ENCODE data around the gene FBXL13.
"Not testable (repeated sequence)": the region's sequence is repeated elsewhere in the genome, so short reads cannot be mapped to it uniquely, and the experiment has no call there.

The FBXL13 gene

GRCh38 chr7:102843850-102844249, 230.7 kb downstream of the FBXL13 start:
- no peak for TF ChIP-seq ZNF274 (IDR thresholded peaks at IDR 0.05; ENCODE audit: low read depth, low read length)
- H3K4me3 ChIP-seq (ENCODE audit: low read length), result no peak overlapping the region

- H3K4me3 ChIP-seq (ENCODE audit: low read length), result no peak overlapping the region
- no peak for TF ChIP-seq ZNF274 (IDR thresholded peaks at IDR 0.05; ENCODE audit: low read depth, low read length)
Measured at GRCh38 chr7:102842284-102842683, 232.3 kb downstream of the FBXL13 start.

GRCh38 chr7:102841290-102841689, 233.3 kb downstream of the FBXL13 start:
- no peak for TF ChIP-seq ZNF274 (IDR thresholded peaks at IDR 0.05; ENCODE audit: low read depth, low read length)
- no peak overlapping the region for H3K4me3 ChIP-seq (ENCODE audit: low read length)

GRCh38 chr7:102840404-102840803, 234.2 kb downstream of the FBXL13 start:
- TF ChIP-seq ZNF274 (IDR thresholded peaks at IDR 0.05; ENCODE audit: low read depth, low read length), result no peak
- no peak overlapping the region for H3K4me3 ChIP-seq (ENCODE audit: low read length)

- not testable (repeated sequence) for H3K4me3 ChIP-seq (ENCODE audit: low read length)
Measured at GRCh38 chr7:102838572-102839101, 236.0 kb downstream of the FBXL13 start.

DNA sequence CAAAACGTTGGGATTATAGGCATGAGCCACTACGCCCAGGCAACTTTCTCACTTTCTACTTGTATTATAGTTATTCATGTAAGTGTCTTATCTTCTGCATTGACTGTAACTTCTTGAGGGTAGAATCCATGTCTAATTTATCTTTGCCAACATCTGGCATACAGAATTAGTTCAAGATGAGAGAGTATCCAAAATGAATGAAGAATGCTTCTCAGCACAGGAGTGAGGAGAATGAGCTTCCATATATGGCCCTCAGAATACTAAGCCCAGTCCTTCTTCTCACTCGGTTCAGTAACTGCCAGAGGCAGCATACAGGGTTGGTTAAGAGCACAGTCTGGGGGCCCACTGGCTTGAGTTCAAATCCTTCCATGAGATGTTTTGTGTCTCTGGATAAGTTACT, 236.8 kb downstream of the FBXL13 start:
- TF ChIP-seq ZNF274 (IDR thresholded peaks at IDR 0.05; ENCODE audit: low read depth, low read length), result no peak

GRCh38 chr7:102836977-102837376, 237.6 kb downstream of the FBXL13 start:
- no peak overlapping the region for H3K4me3 ChIP-seq (ENCODE audit: low read length)
- TF ChIP-seq ZNF274 (IDR thresholded peaks at IDR 0.05; ENCODE audit: low read depth, low read length), result no peak

More for the DNA sequence above, 236.8 kb downstream of the FBXL13 start:
- no peak overlapping the region for H3K4me3 ChIP-seq (ENCODE audit: low read length)

DNA sequence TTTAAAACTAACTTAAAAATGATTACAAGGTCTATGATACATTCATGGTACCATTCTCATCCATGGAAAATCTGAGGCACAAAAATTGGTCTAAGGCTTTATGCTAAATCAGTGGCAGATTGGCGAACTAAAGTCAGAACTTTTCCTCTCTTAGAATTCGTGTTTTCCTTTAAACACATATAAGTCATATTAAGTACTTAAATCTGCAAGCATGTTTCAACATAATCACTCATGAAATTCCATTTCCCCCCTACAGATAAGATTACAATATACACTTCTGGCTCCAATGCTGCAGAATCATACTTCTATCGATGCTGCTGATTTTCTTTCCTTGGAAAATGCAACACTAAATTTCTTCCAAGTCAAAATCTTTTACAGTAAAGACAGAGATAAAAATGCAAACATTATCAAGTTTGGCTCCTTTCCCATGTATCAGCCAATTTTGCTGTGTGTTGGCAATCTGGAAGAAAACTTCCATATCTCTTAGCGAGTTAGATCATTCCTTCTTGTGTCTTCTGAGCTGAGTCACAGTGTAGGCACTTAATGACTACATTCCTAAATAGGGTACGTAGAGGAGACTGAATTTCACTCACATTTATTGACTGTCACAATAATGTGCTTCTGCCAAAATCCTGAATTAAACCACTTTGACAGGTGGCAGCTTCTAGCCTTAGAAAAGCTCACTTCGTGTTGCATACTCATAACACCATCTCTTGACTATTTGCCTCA, 238.2 kb downstream of the FBXL13 start:
- TF ChIP-seq ZNF274 (IDR thresholded peaks at IDR 0.05; ENCODE audit: low read depth, low read length), result no peak
- H3K4me3 ChIP-seq (ENCODE audit: low read length), result no peak overlapping the region

DNA sequence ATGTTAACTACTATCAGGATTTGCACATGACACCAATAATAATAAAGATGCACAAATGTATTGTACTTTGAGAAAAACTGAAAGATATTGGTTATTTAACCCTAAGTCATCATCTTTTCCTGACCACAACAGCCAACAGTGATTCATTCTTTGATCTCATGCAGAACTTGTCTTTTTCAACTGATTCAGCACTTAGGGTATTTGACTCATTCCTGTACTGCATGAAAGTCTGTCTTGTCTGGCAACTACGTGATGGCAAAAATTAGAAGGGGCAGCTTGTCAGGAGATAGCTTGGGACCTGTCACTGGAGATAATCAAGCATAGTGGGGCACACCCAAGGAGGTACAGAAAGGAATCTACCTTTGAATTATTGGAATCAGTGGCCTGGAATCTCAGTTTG, 239.6 kb downstream of the FBXL13 start:
- no peak for TF ChIP-seq ZNF274 (IDR thresholded peaks at IDR 0.05; ENCODE audit: low read depth, low read length)
- H3K4me3 ChIP-seq (ENCODE audit: low read length), result no peak overlapping the region

- TF ChIP-seq ZNF274 (IDR thresholded peaks at IDR 0.05; ENCODE audit: low read depth, low read length), result no peak
- no peak overlapping the region for H3K4me3 ChIP-seq (ENCODE audit: low read length)
Measured at GRCh38 chr7:102834466-102834865, 240.1 kb downstream of the FBXL13 start.

DNA sequence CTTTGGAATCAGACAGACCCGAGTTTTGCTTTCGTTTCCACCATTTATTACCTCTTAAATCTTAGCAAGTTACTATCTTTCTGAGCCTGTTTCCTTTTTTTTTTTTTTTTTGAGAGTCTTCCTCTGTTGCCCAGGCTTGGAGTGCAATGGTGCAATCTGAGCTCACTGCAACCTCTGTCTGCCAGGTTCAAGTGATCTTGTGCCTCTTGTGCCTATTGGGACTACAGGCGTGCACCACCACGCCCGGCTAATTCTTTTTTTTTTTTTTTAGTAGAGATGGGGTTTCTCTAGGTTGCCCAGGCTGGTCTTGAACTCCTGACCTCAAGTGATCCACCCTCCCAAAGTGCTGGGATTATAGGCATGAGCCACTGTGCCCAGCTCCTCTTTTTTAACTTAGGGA, 241.3 kb downstream of the FBXL13 start:
- no peak for TF ChIP-seq ZNF274 (IDR thresholded peaks at IDR 0.05; ENCODE audit: low read depth, low read length)

GRCh38 chr7:102832674-102833073, 241.9 kb downstream of the FBXL13 start:
- no peak for TF ChIP-seq ZNF274 (IDR thresholded peaks at IDR 0.05; ENCODE audit: low read depth, low read length)

More for the DNA sequence above, 241.3 kb downstream of the FBXL13 start:
- H3K4me3 ChIP-seq (ENCODE audit: low read length), result no peak overlapping the region

GRCh38 chr7:102830197-102830596, 244.4 kb downstream of the FBXL13 start:
- no peak for TF ChIP-seq ZNF274 (IDR thresholded peaks at IDR 0.05; ENCODE audit: low read depth, low read length)
- H3K4me3 ChIP-seq (ENCODE audit: low read length), result no peak overlapping the region

More at GRCh38 chr7:102832674-102833073, 241.9 kb downstream of the FBXL13 start:
- H3K4me3 ChIP-seq (ENCODE audit: low read length), result no peak overlapping the region

DNA sequence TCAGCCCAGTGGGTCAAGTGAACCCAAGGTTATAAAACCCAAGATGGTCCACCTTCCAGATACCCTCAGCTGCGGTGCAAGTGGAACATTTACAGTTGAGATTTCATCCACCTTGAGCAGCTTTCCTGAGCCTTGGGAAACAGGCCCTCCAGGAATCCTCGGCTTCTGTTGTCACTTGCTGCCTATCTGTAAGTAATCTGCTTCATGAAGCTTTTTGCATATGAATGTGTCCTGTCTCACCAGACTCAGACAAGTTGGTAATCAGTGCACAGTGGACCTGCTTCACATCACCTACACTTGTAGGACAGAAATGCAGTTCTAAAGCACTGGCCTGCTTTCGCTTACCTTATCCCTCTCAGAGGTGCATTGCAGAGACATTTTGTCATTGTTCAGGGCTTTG, 245.5 kb downstream of the FBXL13 start:
- no peak for TF ChIP-seq ZNF274 (IDR thresholded peaks at IDR 0.05; ENCODE audit: low read depth, low read length)
- no peak overlapping the region for H3K4me3 ChIP-seq (ENCODE audit: low read length)

DNA sequence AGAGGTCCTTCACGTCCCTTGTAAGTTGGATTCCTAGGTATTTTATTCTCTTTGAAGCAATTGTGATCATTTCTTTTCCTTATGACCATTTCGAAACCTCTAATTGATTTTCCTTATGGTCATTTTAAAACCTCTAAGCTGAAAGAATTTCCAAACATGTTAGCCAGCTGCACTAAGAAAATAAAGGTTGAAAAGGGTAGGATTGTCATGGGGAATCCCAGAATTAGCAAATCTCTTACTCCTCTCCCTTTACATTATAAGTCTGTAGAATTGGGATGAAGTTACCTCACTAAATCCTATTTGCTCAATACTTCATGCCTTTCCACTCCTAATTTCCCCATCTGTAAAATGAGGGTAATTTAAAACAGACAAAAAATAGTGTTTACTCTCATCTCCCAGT, 246.3 kb downstream of the FBXL13 start:
- no peak overlapping the region for H3K4me3 ChIP-seq (ENCODE audit: low read length)
- TF ChIP-seq ZNF274 (IDR thresholded peaks at IDR 0.05; ENCODE audit: low read depth, low read length), result no peak

Measured in GM08714 (cell line).